Trophoblast cell (in vitro differentiated cells and primary cell): ENCODE data around the gene KIF16B.

ENCODE experiments used
- DNase-seq, 2 donors: peaks; one replicate each; pipeline ENCODE4 v3.0.0-alpha.2; 2016
- H2AFZ ChIP-seq: 2 replicates; pipeline ENCODE4 v1.6.1; 2013; ENCODE audit warnings: low read length, moderate library complexity, mild to moderate bottlenecking; ENCODE audit not compliant: insufficient read depth, poor library complexity
- H2AK5ac ChIP-seq: 2 replicates; pipeline ENCODE4 v1.6.1; 2013; ENCODE audit warnings: mild to moderate bottlenecking, low read length
- H2BK120ac ChIP-seq: 2 replicates; pipeline ENCODE4 v1.6.1; 2013; ENCODE audit warnings: low read length, mild to moderate bottlenecking, moderate library complexity; ENCODE audit not compliant: insufficient read depth, poor library complexity
- H2BK12ac ChIP-seq: 2 replicates; pipeline ENCODE4 v1.6.1; 2013; ENCODE audit warnings: mild to moderate bottlenecking, low read length, moderate library complexity
- H2BK5ac ChIP-seq: 2 replicates; pipeline ENCODE4 v1.6.1; 2013; ENCODE audit warnings: low read length, low read depth, moderate library complexity, mild to moderate bottlenecking; ENCODE audit not compliant: poor library complexity
- H3K14ac ChIP-seq: 2 replicates; pipeline ENCODE4 v1.6.1; 2013; ENCODE audit warnings: mild to moderate bottlenecking, low read length
- H3K18ac ChIP-seq: 2 replicates; pipeline ENCODE4 v1.6.1; 2013; ENCODE audit warnings: mild to moderate bottlenecking, low read length
- H3K23ac ChIP-seq: 2 replicates; pipeline ENCODE4 v1.6.1; 2013; ENCODE audit warnings: low read length
- H3K27ac ChIP-seq: 2 replicates; pipeline ENCODE4 v1.5.1; 2013; ENCODE audit warnings: low read depth, mild to moderate bottlenecking, inconsistent platforms, low read length, moderate library complexity
- H3K27me3 ChIP-seq: 2 replicates; pipeline ENCODE4 v1.6.1; 2013; ENCODE audit warnings: inconsistent platforms, mild to moderate bottlenecking, low read length, moderate library complexity; ENCODE audit not compliant: insufficient read depth
- H3K36me3 ChIP-seq, 2 experiments: 1 replicate in 1 of 2; 2 replicates in 1 of 2; pipeline ENCODE4 v1.6.1; 2013; ENCODE audit warnings: low read length in 2 of 2, mild to moderate bottlenecking in 2 of 2, moderate library complexity in 1 of 2; ENCODE audit not compliant: insufficient read depth in 2 of 2, control insufficient read depth in 1 of 2
- H3K4ac ChIP-seq: 2 replicates; pipeline ENCODE4 v1.6.1; 2013; ENCODE audit warnings: low read depth, mild to moderate bottlenecking, low read length, moderate library complexity
- H3K4me1 ChIP-seq, 2 experiments: 1 replicate in 1 of 2; 2 replicates in 1 of 2; pipeline ENCODE4 v1.6.1; 2013; ENCODE audit warnings: low read length in 2 of 2, mild to moderate bottlenecking in 2 of 2, moderate library complexity in 1 of 2; ENCODE audit not compliant: insufficient read depth in 2 of 2, control insufficient read depth in 1 of 2
- H3K4me2 ChIP-seq: 2 replicates; pipeline ENCODE4 v1.6.1; 2013; ENCODE audit warnings: inconsistent platforms, mild to moderate bottlenecking, low read length, moderate library complexity
- H3K4me3 ChIP-seq: 2 replicates; pipeline ENCODE4 v1.5.1; 2013; ENCODE audit warnings: mild to moderate bottlenecking, low read depth, low read length, inconsistent platforms
- H3K79me1 ChIP-seq: one replicate; pipeline ENCODE4 v1.6.1; 2013; ENCODE audit warnings: low read length
- H3K79me2 ChIP-seq: 2 replicates; pipeline ENCODE4 v1.6.1; 2013; ENCODE audit warnings: low read length, mild to moderate bottlenecking; ENCODE audit not compliant: control insufficient read depth, insufficient read depth, poor library complexity
- H3K9ac ChIP-seq: 2 replicates; pipeline ENCODE4 v1.6.1; 2013; ENCODE audit warnings: mild to moderate bottlenecking, low read length
- H3K9me3 ChIP-seq: 2 replicates; pipeline ENCODE4 v1.6.1; 2013; ENCODE audit warnings: low read depth, mild to moderate bottlenecking, control low read depth, inconsistent platforms, low read length; ENCODE audit not compliant: insufficient read depth
- H4K12ac ChIP-seq: 2 replicates; pipeline ENCODE4 v1.6.1; 2013; ENCODE audit warnings: low read depth, mild to moderate bottlenecking, low read length, moderate library complexity
- H4K8ac ChIP-seq: 2 replicates; pipeline ENCODE4 v1.6.1; 2013; ENCODE audit warnings: low read depth, mild to moderate bottlenecking, low read length, moderate library complexity
- H4K91ac ChIP-seq: one replicate; pipeline ENCODE4 v1.6.1; 2013; ENCODE audit warnings: low read depth, mild to moderate bottlenecking, low read length, moderate library complexity
- whole genome bisulfite sequencing: extraction: QIAGEN DNeasy Blood & Tissue Kit; methylation state at CpG from one replicate; pipeline ENCODE4 v1.1.7; 2013; ENCODE audit warnings: missing lambda C conversion rate; ENCODE audit not compliant: insufficient read length, insufficient coverage; ENCODE audit errors: extremely low coverage; 5-methylcytosine and 5-hydroxymethylcytosine counted together

Gene KIF16B

DNA sequence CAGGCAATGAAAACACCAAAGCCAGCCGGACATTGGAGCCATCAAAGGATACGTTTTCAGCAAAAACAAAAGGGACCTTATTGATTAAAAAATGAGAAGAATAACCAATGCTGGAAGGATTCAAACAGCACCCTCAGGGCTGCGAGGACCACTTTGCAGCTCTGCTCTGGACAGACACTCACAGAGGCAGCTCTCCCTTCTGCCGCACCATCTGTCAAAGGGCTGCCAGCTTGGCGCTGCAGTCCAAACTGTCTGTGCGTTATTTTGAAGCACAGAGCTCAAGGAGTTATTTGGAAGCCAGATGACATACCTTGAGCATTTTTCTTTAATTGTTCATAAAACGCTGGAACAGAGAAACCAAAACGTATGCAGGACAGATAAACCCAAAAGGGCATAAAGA lies 85.2 kb downstream of the KIF16B start:
- Histone ChIP-seq H3K18ac (no peak overlapping the region), H3K23ac (no peak overlapping the region), H3K36me3 (peaks cover 5 to 7% of the 10 kb centered on the region in 2 experiments), H2BK12ac (no peak overlapping the region), H4K8ac (no peak overlapping the region), H3K79me1 (no peaks in the 10 kb centered on the region), H3K4me2 (no peak overlapping the region), H3K27me3 (no peaks in the 10 kb centered on the region), H2BK5ac (no peak overlapping the region), H3K9ac (no peak overlapping the region), H3K79me2 (no peaks in the 10 kb centered on the region), H3K27ac (no peak overlapping the region), H3K14ac (no peak overlapping the region), H3K4ac (no peak overlapping the region), H4K12ac (no peak overlapping the region), H2AK5ac (no peak overlapping the region), H3K4me1 (no peaks in the 10 kb centered on the region), H4K91ac (no peak overlapping the region), H3K9me3 (no peaks in the 10 kb centered on the region), H2BK120ac (no peak overlapping the region), H3K4me3 (no peak overlapping the region), H2AFZ (no peak overlapping the region)
- DNase-seq, result no peak
- no CpG with 5 or more reads among the region's 8 CpGs for WGBS

DNA sequence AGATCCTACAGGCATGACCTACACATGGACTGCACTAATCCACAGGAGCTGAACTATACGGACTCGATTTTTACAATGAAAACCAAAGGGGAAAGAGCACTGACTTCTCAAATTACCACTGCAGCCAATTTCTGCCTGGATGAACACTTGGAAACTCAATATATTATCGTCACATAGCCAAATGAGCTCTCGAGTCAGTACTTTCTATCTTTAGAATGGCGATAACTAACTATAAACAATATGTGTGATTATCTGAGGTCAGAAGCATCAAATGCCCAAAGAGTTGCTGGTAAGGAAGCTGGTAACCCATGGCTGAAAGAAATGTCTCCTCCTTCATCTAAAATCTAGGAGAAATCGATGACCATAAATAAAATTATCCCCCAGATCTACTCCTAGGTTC lies 86.7 kb downstream of the KIF16B start:
- Histone ChIP-seq H3K4me1 (no peaks in the 10 kb centered on the region), H4K8ac (no peak overlapping the region), H3K79me2 (no peaks in the 10 kb centered on the region), H2BK120ac (no peak overlapping the region), H4K12ac (no peak overlapping the region), H3K23ac (no peak overlapping the region), H4K91ac (no peak overlapping the region), H3K4me3 (no peak overlapping the region), H3K14ac (no peak overlapping the region), H3K27me3 (no peaks in the 10 kb centered on the region), H3K4ac (no peak overlapping the region), H2BK12ac (no peak overlapping the region), H2AFZ (no peak overlapping the region), H3K9ac (no peak overlapping the region), H2AK5ac (no peak overlapping the region), H3K36me3 (peaks cover 4 to 5% of the 10 kb centered on the region in 2 experiments), H3K9me3 (no peaks in the 10 kb centered on the region), H3K18ac (no peak overlapping the region), H3K79me1 (no peaks in the 10 kb centered on the region), H3K4me2 (no peak overlapping the region), H3K27ac (no peak overlapping the region), H2BK5ac (no peak overlapping the region)
- WGBS, result no CpG with 5 or more reads among the region's 6 CpGs
- no peak for DNase-seq

DNA sequence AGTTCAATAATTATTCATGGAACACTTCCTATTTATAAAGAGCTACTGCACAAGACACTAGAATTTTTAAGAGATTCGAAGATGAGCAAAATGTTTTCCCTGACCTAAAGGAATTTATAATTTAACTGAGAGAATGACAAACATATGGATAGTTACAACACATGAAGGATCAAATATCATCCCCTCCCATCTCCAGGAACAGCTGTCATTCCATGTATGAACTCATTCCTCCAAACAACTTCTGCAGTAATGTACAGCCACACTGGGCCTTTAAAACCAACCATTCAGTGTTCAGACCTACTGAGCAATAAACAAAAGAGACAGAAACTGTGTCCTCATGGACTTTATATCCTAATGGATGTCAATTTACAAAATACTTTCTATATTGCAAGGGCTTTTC lies 87.8 kb downstream of the KIF16B start:
- no peak overlapping the region for H3K14ac ChIP-seq
- WGBS, result no CpG with 5 or more reads among the region's 1 CpG
- no peak overlapping the region for H3K4me2 ChIP-seq
- H3K4me1 ChIP-seq, result no peaks in the 10 kb centered on the region
- no peak overlapping the region for H4K12ac ChIP-seq
- H3K27ac ChIP-seq, result no peak overlapping the region
- no peaks in the 10 kb centered on the region for H3K79me1 ChIP-seq
- no peaks in the 10 kb centered on the region for H3K79me2 ChIP-seq
- no peak overlapping the region for H3K23ac ChIP-seq
- H3K4ac ChIP-seq, result no peak overlapping the region
- DNase-seq, result no peak
- peaks cover 0 to 5% of the 10 kb centered on the region in 2 experiments for H3K36me3 ChIP-seq
- no peaks in the 10 kb centered on the region for H3K27me3 ChIP-seq
- no peak overlapping the region for H2AK5ac ChIP-seq
- no peak overlapping the region for H4K8ac ChIP-seq
- H2BK5ac ChIP-seq, result no peak overlapping the region
- no peak overlapping the region for H4K91ac ChIP-seq
- H3K18ac ChIP-seq, result no peak overlapping the region
- no peak overlapping the region for H2AFZ ChIP-seq
- no peak overlapping the region for H3K4me3 ChIP-seq
- no peak overlapping the region for H3K9ac ChIP-seq
- H2BK120ac ChIP-seq, result no peak overlapping the region
- no peak overlapping the region for H2BK12ac ChIP-seq
- H3K9me3 ChIP-seq, result no peaks in the 10 kb centered on the region

DNA sequence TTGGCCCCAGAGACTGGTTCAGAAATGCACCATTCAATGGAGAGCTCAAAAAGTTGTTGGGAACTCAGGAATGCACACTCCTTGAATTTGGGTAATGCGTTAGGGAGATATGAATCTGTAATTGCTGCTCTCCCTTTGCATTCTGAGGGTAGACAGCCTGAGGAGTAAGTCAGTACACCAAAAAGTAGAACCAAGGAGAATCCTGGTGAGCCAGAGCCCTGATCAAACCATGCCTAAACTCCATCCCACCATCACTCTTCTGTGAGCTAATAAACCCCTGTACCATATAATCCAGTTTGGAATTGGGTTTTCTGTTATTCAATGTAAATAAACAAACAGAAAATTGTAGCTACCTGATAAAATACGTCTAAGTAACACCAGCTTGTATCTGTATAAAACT lies 90.2 kb downstream of the KIF16B start:
- Histone ChIP-seq H3K36me3 (peaks cover 0 to 2% of the 10 kb centered on the region in 2 experiments), H3K79me2 (no peaks in the 10 kb centered on the region), H3K4me3 (no peak overlapping the region), H4K8ac (no peak overlapping the region), H3K27me3 (no peaks in the 10 kb centered on the region), H3K4me2 (no peak overlapping the region), H3K14ac (no peak overlapping the region), H3K9ac (no peak overlapping the region), H4K12ac (no peak overlapping the region), H3K79me1 (no peaks in the 10 kb centered on the region), H3K18ac (no peak overlapping the region), H3K9me3 (no peaks in the 10 kb centered on the region), H3K23ac (no peak overlapping the region), H3K27ac (no peak overlapping the region), H2AFZ (no peak overlapping the region), H2AK5ac (no peak overlapping the region), H2BK12ac (no peak overlapping the region), H3K4me1 (no peaks in the 10 kb centered on the region), H4K91ac (no peak overlapping the region), H2BK120ac (no peak overlapping the region), H3K4ac (no peak overlapping the region), H2BK5ac (no peak overlapping the region)
- DNase-seq, result peak in 1 of 2 donors; percentile 16
- no CpG with 5 or more reads among the region's 2 CpGs for WGBS
